Measurements from ENCODE around the gene HNRNPC. TPM values are rescaled to one million over a fixed set of nuclear protein-coding genes. Genes with fewer than 3 reads are reported as not detected.

HNRNPC gene
- total RNA-seq: 531 TPM

DNA sequence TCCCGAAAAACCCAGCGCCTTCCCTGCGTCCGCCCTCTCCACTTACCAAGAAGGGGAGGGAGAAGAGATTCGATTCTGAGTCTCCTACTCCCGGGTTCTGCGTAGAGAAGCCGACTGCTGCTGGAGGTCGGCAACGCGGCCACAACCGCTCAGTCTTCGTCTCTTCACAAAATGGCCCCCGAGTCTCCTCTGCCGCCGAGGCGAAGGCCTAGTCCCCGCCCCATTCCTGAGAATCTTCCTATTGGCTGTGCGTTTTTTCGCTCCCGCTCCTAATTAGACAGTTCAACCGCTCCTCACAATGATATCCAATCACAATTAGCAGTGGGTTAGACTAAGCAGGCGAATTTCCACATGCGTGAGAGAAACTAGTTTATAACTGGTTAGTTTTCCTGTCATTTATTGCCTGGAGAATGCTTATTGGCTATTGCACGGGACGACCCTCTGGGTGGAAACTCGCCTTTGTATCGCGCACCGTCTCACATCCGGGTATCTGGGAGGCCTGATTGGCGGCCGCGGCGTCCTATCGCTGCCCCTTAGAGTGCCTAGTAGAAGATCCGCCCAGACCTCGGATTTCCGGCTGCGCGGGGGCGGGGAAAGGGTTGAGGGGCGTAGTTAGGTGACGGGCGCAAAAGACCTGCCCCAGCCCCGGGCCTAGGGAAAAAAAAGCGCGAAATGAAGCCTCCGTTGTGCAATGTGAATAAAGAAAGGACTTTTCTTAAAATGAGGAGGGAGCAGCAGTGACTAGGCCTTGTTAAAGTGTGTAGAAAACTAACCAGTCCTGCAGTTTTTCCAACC is at the start of gene HNRNPC:
Gene HNRNPC, minus strand, starts transcription at position 191 of the 795 bp plus-strand sequence. CDS start 35,249 bp downstream, outside the sequence.

DNA sequence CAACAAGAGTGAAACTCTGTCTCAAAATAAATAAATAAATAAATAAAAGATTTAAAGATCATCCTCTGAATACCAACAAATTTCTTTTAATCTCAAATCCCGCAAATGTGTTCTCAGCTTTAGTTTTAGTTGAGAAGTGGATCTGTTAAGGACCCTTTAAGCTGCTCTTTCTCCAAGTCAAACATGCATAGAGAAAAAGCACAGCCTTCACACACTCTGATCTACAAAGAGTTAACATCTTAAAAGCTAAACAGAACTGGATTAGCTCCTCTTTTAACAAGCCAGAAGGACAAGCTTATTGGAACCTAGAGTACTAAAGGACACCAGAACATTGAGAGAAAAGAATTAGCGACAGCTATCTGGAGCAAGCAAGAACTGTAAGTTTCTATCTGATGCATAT is 10.5 kb upstream of the HNRNPC start, which contains the start of gene RPGRIP1:
Gene RPGRIP1, plus strand, starts transcription at position 301 of the 400 bp plus-strand sequence. CDS start 7,894 bp downstream, outside the sequence.

Other genes with a start within 250 kb of the HNRNPC start
- gene NDRG2, start 244.4 kb downstream of the HNRNPC start, total RNA-seq: 105 TPM
- gene TPPP2, start 239.2 kb downstream of the HNRNPC start, total RNA-seq: not detected
- gene RNASE13, start 234.6 kb downstream of the HNRNPC start, total RNA-seq: not detected
- not detected for gene RNASE7, start 227.1 kb downstream of the HNRNPC start, total RNA-seq
- gene RNASE8, start 211.6 kb downstream of the HNRNPC start, total RNA-seq: not detected
- 20.7 TPM for gene ARHGEF40, start 199.1 kb downstream of the HNRNPC start, total RNA-seq
- gene ZNF219, start 170.8 kb downstream of the HNRNPC start, total RNA-seq: 11.9 TPM
- not detected for gene TMEM253, start 168.4 kb downstream of the HNRNPC start, total RNA-seq
- gene OR5AU1, start 113.4 kb downstream of the HNRNPC start, total RNA-seq: not detected
- gene RPGRIP1, start 10.6 kb upstream of the HNRNPC start, total RNA-seq: 0.94 TPM
- gene SUPT16H, start 114.6 kb upstream of the HNRNPC start, total RNA-seq: 102 TPM
- gene CHD8, start 186.7 kb upstream of the HNRNPC start, total RNA-seq: 125 TPM
- gene RAB2B, start 207.5 kb upstream of the HNRNPC start, total RNA-seq: 47.6 TPM
- 38.2 TPM for gene TOX4, start 207.8 kb upstream of the HNRNPC start, total RNA-seq
- gene METTL3, start 241.9 kb upstream of the HNRNPC start, total RNA-seq: 110 TPM